ENCODE measurements around the gene HCAR3.
"Not testable (repeated sequence)": the region's sequence is repeated elsewhere in the genome, so short reads cannot be mapped to it uniquely, and the experiment has no call there.

Gene HCAR3

DNA sequence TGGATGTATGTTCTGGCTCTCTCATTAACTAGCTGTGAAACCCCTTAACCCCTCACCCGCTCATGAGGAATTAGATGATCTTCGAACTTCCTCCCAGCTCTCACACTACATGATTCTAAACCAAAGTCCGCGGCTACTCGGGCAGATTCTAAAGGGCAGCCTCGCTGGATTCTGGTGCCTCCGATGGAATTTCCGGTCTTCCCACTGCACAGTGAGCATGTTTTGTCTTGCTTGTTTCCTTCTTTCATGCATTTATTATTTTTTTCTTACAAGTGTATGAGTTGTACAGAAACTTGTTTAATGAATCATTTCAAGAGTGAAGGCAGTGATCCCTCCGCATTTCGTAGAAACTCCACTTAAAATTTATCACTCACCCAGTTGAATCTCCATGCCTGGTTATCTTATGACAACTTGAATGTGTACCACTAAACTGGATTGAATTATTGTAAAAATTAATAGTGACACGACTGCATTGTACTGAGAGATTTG lies 4.5 kb upstream of the HCAR3 start:
- Histone ChIP-seq H3K4me3 (ENCODE audit: low read depth, low read length) (no peak overlapping the region), H3K36me3 (ENCODE audit: insufficient read depth, low read length) (no peaks in the 10 kb centered on the region), H3K27me3 (ENCODE audit: insufficient read depth, low read length) (no peaks in the 10 kb centered on the region), H3K27ac (ENCODE audit: low read depth, low read length) (no peak overlapping the region), H3K79me2 (ENCODE audit: control insufficient read depth, insufficient read depth, low read length, unreplicated experiment) (no peaks in the 10 kb centered on the region), H2AFZ (ENCODE audit: low read length, unreplicated experiment) (no peak overlapping the region), H3K4me1 (ENCODE audit: control insufficient read depth, insufficient read depth, low read length, unreplicated experiment) (peaks cover 6% of the 10 kb centered on the region)

DNA sequence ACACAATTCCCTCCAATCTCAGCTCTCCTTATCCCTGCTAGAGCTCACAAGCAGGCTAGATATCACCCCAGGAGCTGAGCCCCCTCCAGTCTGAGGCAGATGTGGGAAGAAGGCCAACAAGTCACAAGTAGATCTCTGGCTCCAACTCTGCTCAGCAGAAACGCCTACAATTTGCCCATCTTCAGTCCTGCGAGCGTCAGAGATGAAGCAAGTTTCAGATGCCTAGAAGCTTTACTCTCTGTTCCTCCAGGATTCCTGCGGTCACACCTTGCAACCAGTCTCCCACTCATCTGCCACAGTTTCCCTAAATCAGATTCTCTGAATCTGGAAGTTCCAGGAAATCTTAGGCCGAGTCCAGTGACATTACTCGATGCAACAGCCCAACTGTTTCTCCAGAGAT lies 1.4 kb downstream of the HCAR3 start:
- not testable (repeated sequence) for H3K4me3 ChIP-seq (ENCODE audit: low read depth, low read length); H3K79me2 ChIP-seq (ENCODE audit: control insufficient read depth, insufficient read depth, low read length, unreplicated experiment); H3K27ac ChIP-seq (ENCODE audit: low read depth, low read length); H3K4me1 ChIP-seq (ENCODE audit: control insufficient read depth, insufficient read depth, low read length, unreplicated experiment); H3K36me3 ChIP-seq (ENCODE audit: insufficient read depth, low read length); H3K27me3 ChIP-seq (ENCODE audit: insufficient read depth, low read length); H2AFZ ChIP-seq (ENCODE audit: low read length, unreplicated experiment)

DNA sequence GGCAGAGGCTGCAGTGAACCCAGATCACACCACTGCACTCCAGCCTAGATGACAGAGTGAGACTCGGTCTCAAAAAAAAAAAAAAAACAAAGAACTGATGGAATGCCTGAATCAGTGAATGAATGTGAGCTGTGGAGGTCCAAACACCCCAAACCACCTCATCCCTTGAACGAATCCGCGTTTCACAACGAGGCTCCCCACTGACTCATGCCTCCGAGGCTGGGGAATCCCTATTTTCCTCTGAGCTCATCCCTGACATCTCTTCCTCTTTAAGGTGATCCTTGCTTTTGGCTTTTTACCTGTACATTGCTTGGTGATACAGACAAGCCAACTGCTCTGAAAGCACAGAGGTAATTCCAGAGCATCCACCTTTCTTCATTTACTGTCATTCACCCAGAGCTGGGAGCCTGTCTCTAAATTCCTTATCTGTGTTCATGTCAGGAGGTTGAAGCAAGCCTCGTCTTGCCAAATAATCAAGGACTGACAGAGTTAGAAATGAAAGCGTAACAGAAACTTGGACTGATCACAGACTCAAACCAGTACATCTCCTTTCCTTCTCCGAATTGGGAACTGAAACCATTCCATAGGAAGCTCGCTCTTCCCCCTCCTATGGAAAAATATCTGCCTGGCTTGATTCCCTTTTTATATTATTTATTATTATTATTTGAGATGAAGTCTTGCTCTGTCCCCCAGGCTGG lies 3.0 kb downstream of the HCAR3 start:
- not testable (repeated sequence) for H3K27ac ChIP-seq (ENCODE audit: low read depth, low read length); H3K79me2 ChIP-seq (ENCODE audit: control insufficient read depth, insufficient read depth, low read length, unreplicated experiment); H3K4me3 ChIP-seq (ENCODE audit: low read depth, low read length); H3K4me1 ChIP-seq (ENCODE audit: control insufficient read depth, insufficient read depth, low read length, unreplicated experiment); H2AFZ ChIP-seq (ENCODE audit: low read length, unreplicated experiment); H3K36me3 ChIP-seq (ENCODE audit: insufficient read depth, low read length); H3K27me3 ChIP-seq (ENCODE audit: insufficient read depth, low read length)

DNA sequence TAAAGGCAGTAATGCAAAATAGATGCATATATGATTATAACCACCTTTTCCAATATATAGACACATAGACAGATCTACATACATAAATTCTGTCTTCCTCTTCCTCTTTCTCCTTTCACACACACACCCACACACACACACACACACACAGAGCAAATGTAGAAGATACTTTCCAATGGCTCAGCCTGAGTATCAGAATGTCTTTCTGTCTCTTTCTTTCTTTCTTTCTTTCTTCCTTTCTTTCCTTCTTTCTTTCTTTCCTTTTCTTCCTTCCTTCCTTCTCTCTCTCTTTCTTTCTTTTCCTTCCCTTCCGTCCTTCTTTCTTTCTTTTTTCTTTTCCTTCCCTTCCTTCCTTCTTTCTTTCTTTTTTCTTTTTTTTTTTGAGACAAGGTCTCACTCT lies 5.3 kb downstream of the HCAR3 start:
- H3K4me3 ChIP-seq (ENCODE audit: low read depth, low read length); H3K27me3 ChIP-seq (ENCODE audit: insufficient read depth, low read length); H3K79me2 ChIP-seq (ENCODE audit: control insufficient read depth, insufficient read depth, low read length, unreplicated experiment); H3K27ac ChIP-seq (ENCODE audit: low read depth, low read length); H3K4me1 ChIP-seq (ENCODE audit: control insufficient read depth, insufficient read depth, low read length, unreplicated experiment); H2AFZ ChIP-seq (ENCODE audit: low read length, unreplicated experiment); H3K36me3 ChIP-seq (ENCODE audit: insufficient read depth, low read length): not testable (repeated sequence)

DNA sequence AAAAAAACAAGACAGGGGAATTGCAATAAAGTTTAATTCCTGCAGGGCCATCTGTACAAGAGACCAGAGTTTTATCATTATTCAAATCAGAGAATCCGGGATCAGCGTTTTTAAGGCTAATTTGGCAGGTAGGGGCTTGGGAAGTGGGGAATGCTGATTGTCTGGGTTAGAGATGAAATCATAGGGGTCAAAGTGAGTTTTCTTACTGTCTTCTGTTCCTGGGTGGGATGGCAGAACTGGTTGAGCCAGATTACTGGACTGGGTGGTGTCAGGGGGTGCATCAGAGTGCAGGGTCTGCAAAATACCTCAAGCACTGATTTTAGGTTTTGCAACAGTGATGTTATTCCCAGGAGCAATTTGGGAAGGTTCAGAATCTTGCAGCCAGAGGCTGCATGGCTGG lies 6.3 kb downstream of the HCAR3 start:
- not testable (repeated sequence) for H2AFZ ChIP-seq (ENCODE audit: low read length, unreplicated experiment); H3K27ac ChIP-seq (ENCODE audit: low read depth, low read length); H3K36me3 ChIP-seq (ENCODE audit: insufficient read depth, low read length); H3K27me3 ChIP-seq (ENCODE audit: insufficient read depth, low read length); H3K79me2 ChIP-seq (ENCODE audit: control insufficient read depth, insufficient read depth, low read length, unreplicated experiment); H3K4me1 ChIP-seq (ENCODE audit: control insufficient read depth, insufficient read depth, low read length, unreplicated experiment); H3K4me3 ChIP-seq (ENCODE audit: low read depth, low read length)

DNA sequence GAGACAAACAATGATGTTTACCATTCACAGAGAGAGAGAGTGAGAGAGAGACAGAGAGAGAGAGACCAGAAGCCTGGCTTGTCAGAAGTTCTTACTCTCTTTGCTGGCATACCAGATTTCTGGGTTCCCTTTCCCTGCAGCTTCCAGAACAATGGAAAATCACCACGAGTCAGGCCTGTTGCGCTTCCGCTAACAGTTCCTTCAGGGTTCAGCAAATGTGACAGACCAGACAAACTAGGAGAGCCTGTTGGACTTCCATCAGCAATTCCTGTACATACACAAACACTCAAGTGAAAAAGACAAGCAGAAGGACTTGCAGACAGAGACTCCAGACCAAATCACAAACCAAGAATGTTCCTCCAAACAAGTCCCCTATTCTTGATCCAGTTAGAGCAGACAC lies 7.3 kb downstream of the HCAR3 start:
- not testable (repeated sequence) for H3K79me2 ChIP-seq (ENCODE audit: control insufficient read depth, insufficient read depth, low read length, unreplicated experiment); H3K27ac ChIP-seq (ENCODE audit: low read depth, low read length); H3K4me3 ChIP-seq (ENCODE audit: low read depth, low read length); H3K27me3 ChIP-seq (ENCODE audit: insufficient read depth, low read length); H3K4me1 ChIP-seq (ENCODE audit: control insufficient read depth, insufficient read depth, low read length, unreplicated experiment); H2AFZ ChIP-seq (ENCODE audit: low read length, unreplicated experiment); H3K36me3 ChIP-seq (ENCODE audit: insufficient read depth, low read length)

DNA sequence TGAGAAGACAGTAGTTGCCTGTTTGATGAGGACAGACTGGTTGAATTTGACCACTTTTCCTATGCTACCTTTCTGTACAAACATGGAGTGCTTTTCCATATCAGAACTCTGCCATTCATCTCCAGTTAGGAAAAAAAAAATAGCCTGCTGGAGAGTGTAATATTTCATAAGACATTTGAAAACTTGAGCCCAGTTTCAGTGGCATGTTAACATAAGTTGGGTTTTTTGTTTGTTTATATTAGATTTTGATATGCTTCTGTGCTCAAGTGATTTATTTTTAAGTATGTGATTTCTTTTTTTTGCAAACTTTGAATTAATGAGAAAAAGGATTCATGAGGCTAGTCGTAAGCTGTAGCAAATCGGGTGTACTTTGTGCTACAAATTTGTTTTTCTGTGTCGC lies 12.8 kb downstream of the HCAR3 start:
- H3K4me1 ChIP-seq (ENCODE audit: control insufficient read depth, insufficient read depth, low read length, unreplicated experiment); H3K27me3 ChIP-seq (ENCODE audit: insufficient read depth, low read length); H2AFZ ChIP-seq (ENCODE audit: low read length, unreplicated experiment); H3K79me2 ChIP-seq (ENCODE audit: control insufficient read depth, insufficient read depth, low read length, unreplicated experiment); H3K4me3 ChIP-seq (ENCODE audit: low read depth, low read length); H3K27ac ChIP-seq (ENCODE audit: low read depth, low read length); H3K36me3 ChIP-seq (ENCODE audit: insufficient read depth, low read length): not testable (repeated sequence)

DNA sequence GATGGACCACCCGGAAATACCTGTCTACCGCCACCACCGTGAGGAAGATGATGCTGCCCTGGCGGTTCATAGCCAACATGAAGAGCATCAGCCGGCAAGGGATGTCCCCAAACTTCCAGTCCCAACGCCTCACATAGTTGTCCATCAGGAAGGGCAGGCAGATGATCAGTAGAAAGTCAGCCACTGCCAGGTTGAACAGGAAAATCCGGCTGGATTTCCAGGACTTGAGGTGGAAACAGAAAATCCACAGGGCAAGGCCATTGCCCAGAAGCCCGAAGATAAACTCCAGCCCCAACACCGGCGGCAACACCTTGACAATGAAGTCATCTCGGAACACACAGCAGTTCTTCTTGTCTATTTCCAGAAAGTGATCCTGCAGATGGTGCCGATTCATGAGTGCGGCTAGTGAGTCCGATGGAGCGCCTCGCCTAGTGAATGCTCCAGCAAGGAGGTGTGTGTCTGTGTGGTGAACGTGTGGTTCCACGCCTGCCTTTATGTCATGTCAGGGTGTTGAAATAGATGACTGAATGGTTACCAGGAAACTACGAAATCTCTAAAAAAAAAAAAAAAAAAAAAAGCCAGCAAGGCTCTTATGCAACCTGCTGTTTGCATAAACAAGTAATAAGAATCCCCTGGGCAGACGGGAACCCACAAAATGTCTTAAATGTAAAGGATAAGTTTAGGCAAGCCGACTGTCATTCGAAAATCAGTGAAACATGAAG lies 13.6 kb downstream of the HCAR3 start, which contains the start of gene HCAR2:
HCAR2 (minus strand) TSS at position 468 of the 722 bp plus-strand sequence; CDS start at position 394, 74 bp downstream.
- H3K36me3 ChIP-seq (ENCODE audit: insufficient read depth, low read length); H3K4me1 ChIP-seq (ENCODE audit: control insufficient read depth, insufficient read depth, low read length, unreplicated experiment); H3K79me2 ChIP-seq (ENCODE audit: control insufficient read depth, insufficient read depth, low read length, unreplicated experiment); H3K4me3 ChIP-seq (ENCODE audit: low read depth, low read length); H3K27me3 ChIP-seq (ENCODE audit: insufficient read depth, low read length); H3K27ac ChIP-seq (ENCODE audit: low read depth, low read length); H2AFZ ChIP-seq (ENCODE audit: low read length, unreplicated experiment): not testable (repeated sequence)

DNA sequence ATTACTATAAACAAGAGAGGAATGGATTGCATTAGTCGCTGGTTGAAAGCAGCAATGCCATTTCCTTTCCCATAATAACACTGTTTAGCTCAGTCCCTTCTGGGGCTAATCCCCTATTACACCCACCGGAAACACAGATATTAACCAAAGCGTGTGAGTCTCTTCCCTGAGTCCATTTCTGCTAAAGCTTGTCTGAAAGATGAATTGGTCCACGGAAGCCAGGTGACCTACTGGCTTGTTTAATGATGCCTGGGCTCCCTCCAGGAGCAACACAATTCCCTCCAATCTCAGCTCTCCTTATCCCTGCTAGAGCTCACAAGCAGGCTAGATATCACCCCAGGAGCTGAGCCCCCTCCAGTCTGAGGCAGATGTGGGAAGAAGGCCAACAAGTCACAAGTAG lies 15.1 kb downstream of the HCAR3 start:
- H3K36me3 ChIP-seq (ENCODE audit: insufficient read depth, low read length); H3K27ac ChIP-seq (ENCODE audit: low read depth, low read length); H3K4me1 ChIP-seq (ENCODE audit: control insufficient read depth, insufficient read depth, low read length, unreplicated experiment); H2AFZ ChIP-seq (ENCODE audit: low read length, unreplicated experiment); H3K79me2 ChIP-seq (ENCODE audit: control insufficient read depth, insufficient read depth, low read length, unreplicated experiment); H3K4me3 ChIP-seq (ENCODE audit: low read depth, low read length); H3K27me3 ChIP-seq (ENCODE audit: insufficient read depth, low read length): not testable (repeated sequence)

DNA sequence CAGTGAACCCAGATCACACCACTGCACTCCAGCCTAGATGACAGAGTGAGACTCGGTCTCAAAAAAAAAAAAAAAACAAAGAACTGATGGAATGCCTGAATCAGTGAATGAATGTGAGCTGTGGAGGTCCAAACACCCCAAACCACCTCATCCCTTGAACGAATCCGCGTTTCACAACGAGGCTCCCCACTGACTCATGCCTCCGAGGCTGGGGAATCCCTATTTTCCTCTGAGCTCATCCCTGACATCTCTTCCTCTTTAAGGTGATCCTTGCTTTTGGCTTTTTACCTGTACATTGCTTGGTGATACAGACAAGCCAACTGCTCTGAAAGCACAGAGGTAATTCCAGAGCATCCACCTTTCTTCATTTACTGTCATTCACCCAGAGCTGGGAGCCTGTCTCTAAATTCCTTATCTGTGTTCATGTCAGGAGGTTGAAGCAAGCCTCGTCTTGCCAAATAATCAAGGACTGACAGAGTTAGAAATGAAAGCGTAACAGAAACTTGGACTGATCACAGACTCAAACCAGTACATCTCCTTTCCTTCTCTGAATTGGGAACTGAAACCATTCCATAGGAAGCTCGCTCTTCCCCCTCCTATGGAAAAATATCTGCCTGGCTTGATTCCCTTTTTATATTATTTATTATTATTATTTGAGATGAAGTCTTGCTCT lies 16.4 kb downstream of the HCAR3 start:
- H3K27me3 ChIP-seq (ENCODE audit: insufficient read depth, low read length); H3K4me1 ChIP-seq (ENCODE audit: control insufficient read depth, insufficient read depth, low read length, unreplicated experiment); H3K27ac ChIP-seq (ENCODE audit: low read depth, low read length); H3K79me2 ChIP-seq (ENCODE audit: control insufficient read depth, insufficient read depth, low read length, unreplicated experiment); H3K36me3 ChIP-seq (ENCODE audit: insufficient read depth, low read length); H2AFZ ChIP-seq (ENCODE audit: low read length, unreplicated experiment); H3K4me3 ChIP-seq (ENCODE audit: low read depth, low read length): not testable (repeated sequence)

DNA sequence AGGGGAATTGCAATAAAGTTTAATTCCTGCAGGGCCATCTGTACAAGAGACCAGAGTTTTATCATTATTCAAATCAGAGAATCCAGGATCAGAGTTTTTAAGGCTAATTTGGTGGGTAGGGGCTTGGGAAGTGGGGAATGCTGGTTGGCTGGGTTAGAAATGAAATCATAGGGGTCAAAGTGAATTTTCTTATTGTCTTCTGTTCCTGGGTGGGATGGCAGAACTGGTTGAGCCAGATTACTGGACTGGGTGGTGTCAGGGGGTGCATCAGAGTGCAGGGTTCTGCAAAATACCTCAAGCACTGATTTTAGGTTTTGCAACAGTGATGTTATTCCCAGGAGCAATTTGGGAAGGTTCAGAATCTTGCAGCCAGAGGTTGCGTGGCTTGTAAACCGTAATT lies 19.7 kb downstream of the HCAR3 start:
- not testable (repeated sequence) for H2AFZ ChIP-seq (ENCODE audit: low read length, unreplicated experiment); H3K4me1 ChIP-seq (ENCODE audit: control insufficient read depth, insufficient read depth, low read length, unreplicated experiment); H3K27ac ChIP-seq (ENCODE audit: low read depth, low read length)

More for the DNA sequence above, 19.7 kb downstream of the HCAR3 start:
- not testable (repeated sequence) for H3K4me3 ChIP-seq (ENCODE audit: low read depth, low read length); H3K79me2 ChIP-seq (ENCODE audit: control insufficient read depth, insufficient read depth, low read length, unreplicated experiment); H3K27me3 ChIP-seq (ENCODE audit: insufficient read depth, low read length); H3K36me3 ChIP-seq (ENCODE audit: insufficient read depth, low read length)

Data from ACC112 (cell line).